Measurements from ENCODE around the gene C11orf58.

C11orf58 gene

DNA sequence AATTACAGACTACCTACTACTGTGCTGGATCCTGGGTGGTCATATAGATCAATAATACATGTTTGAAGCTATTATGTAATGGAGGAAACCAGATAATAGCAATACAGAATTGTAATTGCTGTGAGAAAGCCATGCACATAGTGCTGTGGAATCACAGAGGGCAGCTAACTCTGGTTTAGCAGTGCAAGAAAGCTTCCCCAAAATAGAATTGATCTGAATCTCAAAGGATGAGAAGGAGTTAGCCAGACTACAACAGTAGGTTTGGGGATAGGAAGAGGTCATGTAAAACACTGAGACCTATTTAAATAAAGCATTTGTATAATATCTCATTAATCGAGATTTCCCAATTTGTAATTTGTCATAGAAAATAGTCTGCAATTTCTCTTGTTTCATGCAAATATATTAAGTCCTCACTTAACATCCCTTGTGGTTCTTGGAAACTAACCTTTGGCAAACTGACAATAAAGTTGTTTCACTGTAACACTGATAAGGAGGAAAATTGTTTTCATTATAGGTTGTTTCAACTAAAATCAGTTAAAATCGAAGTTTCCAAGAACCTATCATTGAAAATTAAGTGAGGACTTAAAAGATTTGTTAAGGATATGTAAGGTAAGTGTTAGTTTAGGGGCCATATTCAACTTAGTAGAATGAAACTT lies 7.6 kb downstream of the C11orf58 start:
- Histone ChIP-seq H3K27me3 (ENCODE audit: control insufficient read depth, insufficient read depth, low read length) (no peaks in the 10 kb centered on the region), H3K9ac (ENCODE audit: low read depth, low read length) (no peak overlapping the region), H3K36me3 (ENCODE audit: insufficient read depth, low read length) (peaks cover 65% of the 10 kb centered on the region), H3K4me2 (ENCODE audit: low read length) (no peak overlapping the region), H3K4me3 (ENCODE audit: low read length) (no peak overlapping the region), H3K9me3 (replicated peaks; ENCODE audit: low read length) (no peaks in the 10 kb centered on the region), H3K4me1 (ENCODE audit: control insufficient read depth, insufficient read depth, low read length) (peaks cover 7% of the 10 kb centered on the region)

DNA sequence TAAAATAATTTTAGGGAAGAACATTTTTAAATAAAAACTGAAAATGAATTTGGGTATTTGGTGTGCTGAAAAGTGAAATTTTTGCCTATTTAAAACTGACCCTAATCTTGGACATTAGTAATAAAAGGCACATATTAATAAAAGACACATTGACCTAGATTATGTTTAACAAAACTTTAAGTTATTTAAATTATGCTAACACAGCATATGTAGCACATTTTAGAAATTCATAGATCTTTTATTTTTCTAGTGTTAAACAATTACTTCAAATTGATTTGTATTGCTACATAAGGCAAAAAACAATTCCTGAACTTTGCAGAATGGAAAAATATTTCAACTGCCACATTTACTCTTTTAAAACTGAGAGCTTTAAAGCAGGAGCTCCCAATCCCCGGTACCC lies 10.6 kb downstream of the C11orf58 start:
- no peaks in the 10 kb centered on the region for H3K27me3 ChIP-seq (ENCODE audit: control insufficient read depth, insufficient read depth, low read length)
- H3K36me3 ChIP-seq (ENCODE audit: insufficient read depth, low read length), result peaks cover 79% of the 10 kb centered on the region
- H3K4me2 ChIP-seq (ENCODE audit: low read length), result no peak overlapping the region
- H3K9me3 ChIP-seq (replicated peaks; ENCODE audit: low read length), result no peaks in the 10 kb centered on the region
- no peak overlapping the region for H3K4me3 ChIP-seq (ENCODE audit: low read length)
- H3K9ac ChIP-seq (ENCODE audit: low read depth, low read length), result no peak overlapping the region
- H3K4me1 ChIP-seq (ENCODE audit: control insufficient read depth, insufficient read depth, low read length), result no peaks in the 10 kb centered on the region

GRCh38 chr11:16749666-16750065 lies 11.2 kb downstream of the C11orf58 start:
- H3K9me3 ChIP-seq (replicated peaks; ENCODE audit: low read length), result no peaks in the 10 kb centered on the region
- H3K4me1 ChIP-seq (ENCODE audit: control insufficient read depth, insufficient read depth, low read length), result no peaks in the 10 kb centered on the region
- H3K4me2 ChIP-seq (ENCODE audit: low read length), result no peak overlapping the region
- H3K27me3 ChIP-seq (ENCODE audit: control insufficient read depth, insufficient read depth, low read length), result no peaks in the 10 kb centered on the region
- H3K4me3 ChIP-seq (ENCODE audit: low read length), result no peak overlapping the region
- H3K36me3 ChIP-seq (ENCODE audit: insufficient read depth, low read length), result peaks cover 79% of the 10 kb centered on the region
- H3K9ac ChIP-seq (ENCODE audit: low read depth, low read length), result no peak overlapping the region

- no peaks in the 10 kb centered on the region for H3K9me3 ChIP-seq (replicated peaks; ENCODE audit: low read length)
- H3K36me3 ChIP-seq (ENCODE audit: insufficient read depth, low read length), result peaks cover 76% of the 10 kb centered on the region
- no peaks in the 10 kb centered on the region for H3K4me1 ChIP-seq (ENCODE audit: control insufficient read depth, insufficient read depth, low read length)
- no peak overlapping the region for H3K9ac ChIP-seq (ENCODE audit: low read depth, low read length)
- H3K27me3 ChIP-seq (ENCODE audit: control insufficient read depth, insufficient read depth, low read length), result no peaks in the 10 kb centered on the region
- no peak overlapping the region for H3K4me2 ChIP-seq (ENCODE audit: low read length)
- no peak overlapping the region for H3K4me3 ChIP-seq (ENCODE audit: low read length)
These were observed 12.0 kb downstream of the C11orf58 start for GRCh38 chr11:16750417-16750816.

- H3K9me3 ChIP-seq (replicated peaks; ENCODE audit: low read length), result no peaks in the 10 kb centered on the region
- H3K36me3 ChIP-seq (ENCODE audit: insufficient read depth, low read length), result peaks cover 32% of the 10 kb centered on the region
- H3K27me3 ChIP-seq (ENCODE audit: control insufficient read depth, insufficient read depth, low read length), result no peaks in the 10 kb centered on the region
- H3K4me3 ChIP-seq (ENCODE audit: low read length), result no peak overlapping the region
- H3K4me1 ChIP-seq (ENCODE audit: control insufficient read depth, insufficient read depth, low read length), result peaks cover 24% of the 10 kb centered on the region
- no peak overlapping the region for H3K4me2 ChIP-seq (ENCODE audit: low read length)
- H3K9ac ChIP-seq (ENCODE audit: low read depth, low read length), result no peak overlapping the region
These were observed 20.1 kb downstream of the C11orf58 start for GRCh38 chr11:16758382-16759024.

GRCh38 chr11:16759857-16760508 lies 21.5 kb downstream of the C11orf58 start:
- H3K4me2 ChIP-seq (ENCODE audit: low read length), result peak overlapping the region; percentile 55
- no peaks in the 10 kb centered on the region for H3K9me3 ChIP-seq (replicated peaks; ENCODE audit: low read length)

DNA sequence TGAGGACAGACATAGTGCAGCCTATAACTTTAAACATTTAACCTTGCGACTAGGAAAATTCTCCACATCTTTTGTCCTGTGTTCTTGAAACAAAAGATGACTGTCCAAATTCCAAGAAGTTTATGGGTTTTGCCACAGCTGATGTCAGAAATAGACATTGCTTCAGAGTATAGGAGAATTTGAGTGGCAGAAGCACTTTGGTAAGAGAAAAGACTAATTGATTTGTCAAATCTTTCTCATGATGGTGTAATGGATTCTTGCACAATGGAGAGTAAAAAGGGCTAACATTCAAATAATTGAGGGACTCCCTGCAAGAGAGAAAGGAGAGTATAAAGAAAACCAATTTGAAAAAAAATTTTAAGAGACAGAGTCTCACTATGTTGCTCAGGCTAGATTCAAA lies 25.3 kb downstream of the C11orf58 start:
- peaks cover 22% of the 10 kb centered on the region for H3K4me1 ChIP-seq (ENCODE audit: control insufficient read depth, insufficient read depth, low read length)
- H3K4me3 ChIP-seq (ENCODE audit: low read length), result no peak overlapping the region
- no peak overlapping the region for H3K4me2 ChIP-seq (ENCODE audit: low read length)
- H3K36me3 ChIP-seq (ENCODE audit: insufficient read depth, low read length), result peaks cover 3% of the 10 kb centered on the region
- no peaks in the 10 kb centered on the region for H3K9me3 ChIP-seq (replicated peaks; ENCODE audit: low read length)
- peaks cover 4% of the 10 kb centered on the region for H3K27me3 ChIP-seq (ENCODE audit: control insufficient read depth, insufficient read depth, low read length)
- no peak overlapping the region for H3K9ac ChIP-seq (ENCODE audit: low read depth, low read length)

More at GRCh38 chr11:16759857-16760508, 21.5 kb downstream of the C11orf58 start:
- peak overlapping the region; percentile 28 for H3K9ac ChIP-seq (ENCODE audit: low read depth, low read length)
- peaks cover 24% of the 10 kb centered on the region for H3K4me1 ChIP-seq (ENCODE audit: control insufficient read depth, insufficient read depth, low read length)
- peaks cover 20% of the 10 kb centered on the region for H3K36me3 ChIP-seq (ENCODE audit: insufficient read depth, low read length)
- no peaks in the 10 kb centered on the region for H3K27me3 ChIP-seq (ENCODE audit: control insufficient read depth, insufficient read depth, low read length)
- H3K4me3 ChIP-seq (ENCODE audit: low read length), result no peak overlapping the region

GRCh38 chr11:16764888-16765287 lies 26.4 kb downstream of the C11orf58 start:
- Histone ChIP-seq H3K27me3 (ENCODE audit: control insufficient read depth, insufficient read depth, low read length) (peaks cover 4% of the 10 kb centered on the region), H3K36me3 (ENCODE audit: insufficient read depth, low read length) (no peaks in the 10 kb centered on the region), H3K4me1 (ENCODE audit: control insufficient read depth, insufficient read depth, low read length) (peaks cover 10% of the 10 kb centered on the region), H3K9me3 (replicated peaks; ENCODE audit: low read length) (no peaks in the 10 kb centered on the region), H3K4me2 (ENCODE audit: low read length) (no peak overlapping the region), H3K4me3 (ENCODE audit: low read length) (no peak overlapping the region), H3K9ac (ENCODE audit: low read depth, low read length) (no peak overlapping the region)

DNA sequence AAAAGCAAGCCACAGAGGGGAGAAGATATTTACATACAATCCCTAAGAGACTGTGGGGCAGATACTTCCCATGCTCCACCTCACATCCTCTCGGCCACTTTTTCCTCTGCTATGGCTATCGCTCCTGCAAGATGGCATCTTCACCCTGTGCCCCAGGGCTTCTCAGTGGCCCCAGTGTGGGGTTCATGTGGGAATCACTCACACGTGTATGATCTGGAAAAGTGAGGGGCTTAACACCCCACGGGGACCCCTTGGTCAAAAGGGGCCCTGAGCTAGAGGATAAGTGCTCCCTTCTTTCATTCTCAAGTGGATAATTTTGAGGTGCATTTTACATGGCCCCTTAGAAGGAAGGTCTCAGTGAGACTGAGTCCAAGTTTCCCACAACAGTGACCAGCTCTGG lies 28.7 kb downstream of the C11orf58 start:
- Histone ChIP-seq H3K9me3 (replicated peaks; ENCODE audit: low read length) (no peaks in the 10 kb centered on the region), H3K27me3 (ENCODE audit: control insufficient read depth, insufficient read depth, low read length) (peaks cover 8% of the 10 kb centered on the region), H3K4me3 (ENCODE audit: low read length) (no peak overlapping the region), H3K4me2 (ENCODE audit: low read length) (no peak overlapping the region), H3K4me1 (ENCODE audit: control insufficient read depth, insufficient read depth, low read length) (peaks cover 3% of the 10 kb centered on the region), H3K9ac (ENCODE audit: low read depth, low read length) (no peak overlapping the region), H3K36me3 (ENCODE audit: insufficient read depth, low read length) (no peaks in the 10 kb centered on the region)

- Histone ChIP-seq H3K4me1 (ENCODE audit: control insufficient read depth, insufficient read depth, low read length) (no peaks in the 10 kb centered on the region), H3K36me3 (ENCODE audit: insufficient read depth, low read length) (no peaks in the 10 kb centered on the region), H3K27me3 (ENCODE audit: control insufficient read depth, insufficient read depth, low read length) (peaks cover 8% of the 10 kb centered on the region), H3K9me3 (replicated peaks; ENCODE audit: low read length) (no peaks in the 10 kb centered on the region), H3K4me3 (ENCODE audit: low read length) (no peak overlapping the region), H3K9ac (ENCODE audit: low read depth, low read length) (no peak overlapping the region), H3K4me2 (ENCODE audit: low read length) (no peak overlapping the region)
These were observed 29.5 kb downstream of the C11orf58 start for GRCh38 chr11:16767957-16768356.

DNA sequence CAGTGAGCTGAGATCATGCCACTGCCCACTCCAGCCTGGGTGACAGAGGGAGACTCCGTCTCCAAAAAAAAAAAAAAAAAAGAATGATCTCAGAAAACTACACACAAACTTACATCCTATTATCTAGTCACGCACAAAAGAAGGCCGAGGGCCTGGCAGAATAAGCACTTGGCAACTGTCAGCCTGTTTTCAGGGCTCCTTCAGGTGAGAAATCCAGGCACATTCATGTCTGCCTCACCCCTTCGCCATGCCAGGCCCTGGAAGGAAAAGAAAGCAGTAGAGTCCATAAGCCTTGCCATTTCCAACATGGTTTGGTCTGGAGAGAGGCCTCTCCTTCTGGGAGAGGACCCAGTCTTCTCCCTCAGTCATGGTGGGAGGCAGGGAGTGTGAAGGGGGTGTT lies 30.9 kb downstream of the C11orf58 start:
- no peaks in the 10 kb centered on the region for H3K9me3 ChIP-seq (replicated peaks; ENCODE audit: low read length)
- no peak overlapping the region for H3K4me2 ChIP-seq (ENCODE audit: low read length)
- no peaks in the 10 kb centered on the region for H3K4me1 ChIP-seq (ENCODE audit: control insufficient read depth, insufficient read depth, low read length)
- H3K27me3 ChIP-seq (ENCODE audit: control insufficient read depth, insufficient read depth, low read length), result peaks cover 21% of the 10 kb centered on the region
- H3K9ac ChIP-seq (ENCODE audit: low read depth, low read length), result no peak overlapping the region
- no peaks in the 10 kb centered on the region for H3K36me3 ChIP-seq (ENCODE audit: insufficient read depth, low read length)
- no peak overlapping the region for H3K4me3 ChIP-seq (ENCODE audit: low read length)

Data from skeletal muscle satellite cell (primary cell).